ENCODE data around the gene PNCK. TPM values are rescaled to one million over a fixed set of nuclear protein-coding genes. Genes with fewer than 3 reads are reported as not detected.

PNCK gene
- total RNA-seq, 3 donors from 2014 or later = 4.6 to 63.0 (median 5.5) TPM

GRCh38 chrX:153657161-153657560 is 16.5 kb downstream of the PNCK start:
- Histone ChIP-seq H3K4me1 (ENCODE audit: low read depth) (no peaks in the 10 kb centered on the region), H3K4me3 (no peak overlapping the region), H3K9me3 (no peaks in the 10 kb centered on the region), H3K36me3 (ENCODE audit: low read depth) (no peaks in the 10 kb centered on the region)
- ATAC-seq (no peak), DNase-seq (no peak)
- intact Hi-C loops (cut with DNase I, micrococcal nuclease) = no loop called here
- no peak for TF ChIP-seq CTCF (IDR thresholded peaks at IDR 0.05)

- H3K4me1 ChIP-seq (ENCODE audit: low read depth) = no peaks in the 10 kb centered on the region
- DNase-seq = no peak
- no peaks in the 10 kb centered on the region for H3K36me3 ChIP-seq (ENCODE audit: low read depth)
- no peaks in the 10 kb centered on the region for H3K9me3 ChIP-seq
- ATAC-seq = no peak
- TF ChIP-seq CTCF (IDR thresholded peaks at IDR 0.05) = no peak
- intact Hi-C loops (cut with DNase I, micrococcal nuclease) = no loop called here
- no peak overlapping the region for H3K4me3 ChIP-seq
These were observed 20.1 kb downstream of the PNCK start for GRCh38 chrX:153653556-153653955.

- DNase-seq (no peak), ATAC-seq (peak; percentile 45)
- H3K9me3 ChIP-seq = no peaks in the 10 kb centered on the region
- H3K4me1 ChIP-seq (ENCODE audit: low read depth) = no peaks in the 10 kb centered on the region
- intact Hi-C loops (cut with DNase I, micrococcal nuclease) = no loop called here
- no peaks in the 10 kb centered on the region for H3K36me3 ChIP-seq (ENCODE audit: low read depth)
- no peak for TF ChIP-seq CTCF (IDR thresholded peaks at IDR 0.05)
- no peak overlapping the region for H3K4me3 ChIP-seq
These were observed 22.0 kb downstream of the PNCK start for GRCh38 chrX:153651540-153652079.

- Histone ChIP-seq H3K4me1 (ENCODE audit: low read depth) (no peaks in the 10 kb centered on the region), H3K9me3 (no peaks in the 10 kb centered on the region), H3K4me3 (no peak overlapping the region), H3K36me3 (ENCODE audit: low read depth) (no peaks in the 10 kb centered on the region)
- no peak for TF ChIP-seq CTCF (IDR thresholded peaks at IDR 0.05)
- ATAC-seq (no peak), DNase-seq (no peak)
- intact Hi-C loops (cut with DNase I, micrococcal nuclease) = no loop called here
These were observed 22.7 kb downstream of the PNCK start for GRCh38 chrX:153650959-153651358.

GRCh38 chrX:153649915-153650782 is 23.5 kb downstream of the PNCK start:
- Histone ChIP-seq H3K4me3 (no peak overlapping the region), H3K36me3 (ENCODE audit: low read depth) (no peaks in the 10 kb centered on the region), H3K4me1 (ENCODE audit: low read depth) (no peaks in the 10 kb centered on the region), H3K9me3 (no peaks in the 10 kb centered on the region)
- ATAC-seq (no peak), DNase-seq (no peak)
- intact Hi-C loops (cut with DNase I, micrococcal nuclease) = no loop called here
- TF ChIP-seq CTCF (IDR thresholded peaks at IDR 0.05) = no peak

Measured in mucosa of descending colon (tissue), 3 donors.